MCF 10A (cell line): ENCODE data around the gene CORIN. TPM values are rescaled to one million over a fixed set of nuclear protein-coding genes. Genes with fewer than 3 reads are reported as not detected.

Source experiments
- BruUV-seq: library from RNA; stranded (reverse); fragments of 400-500 nt; replicated peaks from 2 replicates; lab custom pipeline; 2021; lab: Mats Ljungman, UMichigan
- CTCF ChIA-PET: fragments of 300-600 bp; sonication (Branson Sonifier 250); formaldehyde crosslinking; extraction: SDS; loops from one replicate; lab custom pipeline; 2021; ENCODE audit warnings: antibody characterized with exemption, inconsistent platforms; lab: Yijun Ruan, JAX
- POLR2A ChIA-PET: fragments of 300-600, 350-650 bp; sonication (Branson Sonifier 250); formaldehyde crosslinking; extraction: SDS; loops from one replicate; lab custom pipeline; 2020; ENCODE audit warnings: antibody characterized with exemption, inconsistent platforms; lab: Yijun Ruan, JAX
- DNase-seq: peaks from one replicate; pipeline ENCODE4 v3.0.0-alpha.2; 2018; ENCODE audit not compliant: unreplicated experiment
- H3K27ac Mint-ChIP-seq: one replicate; pipeline ENCODE4 v1.8.0; 2022; ENCODE audit warnings: mild to moderate bottlenecking, low read depth, mixed read lengths; ENCODE audit not compliant: unreplicated experiment
- H3K27me3 Mint-ChIP-seq: one replicate; pipeline ENCODE4 v1.8.0; 2022; ENCODE audit warnings: mixed read lengths; ENCODE audit not compliant: insufficient read depth, unreplicated experiment
- H3K36me3 Mint-ChIP-seq: one replicate; pipeline ENCODE4 v1.8.0; 2022; ENCODE audit warnings: mild to moderate bottlenecking, moderate library complexity, mixed read lengths; ENCODE audit not compliant: insufficient read depth, unreplicated experiment
- H3K4me1 Mint-ChIP-seq: one replicate; pipeline ENCODE4 v1.8.0; 2022; ENCODE audit warnings: mixed read lengths; ENCODE audit not compliant: insufficient read depth, unreplicated experiment
- H3K4me3 Mint-ChIP-seq: one replicate; pipeline ENCODE4 v1.8.0; 2022; ENCODE audit warnings: mild to moderate bottlenecking, moderate library complexity, mixed read lengths; ENCODE audit not compliant: unreplicated experiment
- H3K9me3 Mint-ChIP-seq: one replicate; pipeline ENCODE4 v1.8.0; 2022; ENCODE audit warnings: mixed read lengths; ENCODE audit not compliant: unreplicated experiment
- CTCF ChIP-seq: fragments of 200-600 bp; IDR thresholded peaks from one replicate; pipeline ENCODE4 v1.8.0; 2022; ENCODE audit warnings: antibody characterized with exemption, mild to moderate bottlenecking; ENCODE audit not compliant: unreplicated experiment
- intact Hi-C: fragments of 100-400 bp; cut with micrococcal nuclease; formaldehyde crosslinking; loops from 2 replicates; pipeline ENCODE4 v1.14.1; 2022
- total RNA-seq: library from RNA; stranded (reverse); gene quantifications from 2 replicates; pipeline ENCODE4 v1.2.3, GENCODE V29; 2022

CORIN gene
- total RNA-seq, 1 experiment from 2014 or later: 1.0 TPM

DNA sequence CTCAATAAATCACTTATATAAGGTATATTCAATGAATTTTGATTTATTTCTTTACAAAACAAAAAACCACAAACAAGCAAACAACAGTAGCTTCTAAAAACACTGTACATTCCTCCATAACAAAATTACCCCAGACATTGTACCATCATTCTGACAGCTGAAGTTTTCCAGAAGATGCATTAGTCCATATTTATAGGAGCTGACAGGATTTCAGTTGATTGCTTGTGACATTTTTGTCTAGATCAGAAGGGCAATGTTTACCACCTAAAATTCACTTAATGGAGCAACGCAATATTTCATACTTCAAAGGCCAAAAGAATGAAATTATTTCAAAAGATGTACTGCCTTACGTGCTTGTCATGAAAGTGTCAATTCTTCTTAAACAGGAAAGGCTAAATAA, 185.8 kb downstream of the CORIN start:
- DNase-seq: no peak
- Mint-ChIP-seq H3K27me3 (no peaks in the 10 kb centered on the region), H3K4me1 (peaks cover 5% of the 10 kb centered on the region)

DNA sequence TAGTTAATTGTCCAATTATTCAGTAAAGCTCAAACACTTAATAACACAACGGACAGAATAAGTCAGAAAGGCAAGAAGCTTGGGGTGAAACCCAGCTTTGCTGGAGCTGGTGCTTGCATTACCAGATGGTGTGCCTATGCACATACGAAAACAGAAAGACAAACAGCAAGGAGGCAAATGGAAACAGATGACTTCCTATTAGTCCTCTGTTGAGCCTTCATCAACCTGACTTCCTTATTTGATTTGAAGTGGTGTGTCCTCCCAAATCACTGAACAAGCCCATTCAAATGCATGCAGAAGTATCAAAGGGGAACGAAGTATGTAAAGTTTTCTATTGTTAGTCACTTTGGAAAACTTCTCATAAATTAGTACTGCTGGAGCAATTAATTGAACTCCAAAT, 186.6 kb downstream of the CORIN start:
- Mint-ChIP-seq H3K4me3 (no peak overlapping the region), H3K36me3 (no peaks in the 10 kb centered on the region), H3K27me3 (no peaks in the 10 kb centered on the region), H3K9me3 (no peaks in the 10 kb centered on the region), H3K27ac (no peak overlapping the region), H3K4me1 (peaks cover 5% of the 10 kb centered on the region)
- no TSS peak for BruUV-seq
- intact Hi-C loops: no loop called here
- POLR2A ChIA-PET: no interaction called here
- CTCF ChIA-PET: interaction anchor here (0.6 to 2.2 kb wide), 4 partner anchors 18 to 293 kb away, joined by 3 to 8 read pairs (median 4); no protein-coding TSS in a partner anchor
- no peak for DNase-seq
- no peak for TF ChIP-seq CTCF

More for the DNA sequence above, 185.8 kb downstream of the CORIN start:
- no peak overlapping the region for H3K4me3 Mint-ChIP-seq
- BruUV-seq: no TSS peak
- H3K9me3 Mint-ChIP-seq: no peaks in the 10 kb centered on the region
- H3K27ac Mint-ChIP-seq: no peak overlapping the region
- CTCF ChIA-PET: interaction anchor here (0.6 to 2.2 kb wide), 3 partner anchors 17 to 282 kb away, joined by 4 to 8 read pairs (median 4); no protein-coding TSS in a partner anchor
- no peaks in the 10 kb centered on the region for H3K36me3 Mint-ChIP-seq
- intact Hi-C loops: no loop called here
- POLR2A ChIA-PET: interaction anchor here (0.6 kb wide), 1 partner anchor 927 kb away, joined by 4 read pairs; no protein-coding TSS in a partner anchor
- TF ChIP-seq CTCF: no peak

- Mint-ChIP-seq H3K27ac (no peak overlapping the region), H3K4me1 (peaks cover 5% of the 10 kb centered on the region), H3K9me3 (no peaks in the 10 kb centered on the region), H3K4me3 (no peak overlapping the region), H3K27me3 (no peaks in the 10 kb centered on the region), H3K36me3 (no peaks in the 10 kb centered on the region)
- DNase-seq: peak; percentile 20
- no TSS peak for BruUV-seq
- ChIA-PET CTCF (interaction anchor here (0.7 to 2.2 kb wide), 5 partner anchors 12 to 293 kb away, joined by 3 to 8 read pairs (median 3); no protein-coding TSS in a partner anchor), POLR2A (no interaction called here)
- no peak for TF ChIP-seq CTCF
- intact Hi-C loops: no loop called here
These were observed 187.2 kb downstream of the CORIN start for GRCh38 chr4:47650584-47651130.

GRCh38 chr4:47647544-47647943, 190.3 kb downstream of the CORIN start:
- no peak for TF ChIP-seq CTCF
- POLR2A ChIA-PET: no interaction called here
- H3K4me3 Mint-ChIP-seq: no peak overlapping the region
- peaks cover 5% of the 10 kb centered on the region for H3K4me1 Mint-ChIP-seq
- H3K27me3 Mint-ChIP-seq: no peaks in the 10 kb centered on the region
- no peak overlapping the region for H3K27ac Mint-ChIP-seq
- DNase-seq: no peak
- CTCF ChIA-PET: interaction anchor here (0.6 kb wide), 1 partner anchor 16 kb away, joined by 4 read pairs; no protein-coding TSS in a partner anchor
- H3K9me3 Mint-ChIP-seq: no peaks in the 10 kb centered on the region
- intact Hi-C loops: no loop called here
- no peaks in the 10 kb centered on the region for H3K36me3 Mint-ChIP-seq
- no TSS peak for BruUV-seq
